ENCODE measurements around the gene PIM3.

PIM3 gene

DNA sequence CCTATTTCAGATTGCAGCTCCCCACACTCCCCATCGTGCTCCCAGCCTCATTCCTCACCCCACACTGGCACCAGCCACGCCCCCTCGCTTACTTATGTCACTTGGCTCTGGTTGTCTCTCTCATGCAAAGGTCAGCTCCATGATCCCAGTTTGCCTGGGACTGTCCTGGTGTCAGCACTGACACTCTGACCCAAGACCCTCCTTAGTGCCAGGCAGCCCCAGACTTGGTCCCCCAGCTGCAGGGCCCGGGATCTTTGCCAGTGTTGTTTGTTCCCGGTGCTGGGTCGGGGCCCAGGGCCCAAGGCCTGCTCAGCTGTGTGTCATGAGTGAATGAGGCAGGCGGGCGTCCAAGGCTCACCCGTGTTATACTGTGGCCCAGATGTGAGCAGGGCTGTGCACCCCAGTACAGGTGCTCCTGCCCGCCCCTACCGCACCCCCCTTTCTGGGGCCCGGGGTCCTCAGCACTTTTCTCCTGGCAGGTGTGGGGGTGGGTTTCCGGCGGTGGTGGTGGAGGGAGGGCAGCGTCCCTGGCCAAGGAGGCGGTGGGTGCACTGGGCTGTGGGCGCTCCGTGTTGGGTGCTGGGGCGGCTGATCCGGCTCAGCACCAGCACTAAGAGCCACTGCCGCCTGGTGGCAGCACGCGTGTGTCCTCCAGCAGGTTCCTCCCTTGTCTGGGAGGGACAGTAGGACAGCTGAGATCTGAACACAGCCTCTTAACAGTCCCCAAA lies 32.5 kb downstream of the PIM3 start:
- DNase-seq: peak; percentile 73

DNA sequence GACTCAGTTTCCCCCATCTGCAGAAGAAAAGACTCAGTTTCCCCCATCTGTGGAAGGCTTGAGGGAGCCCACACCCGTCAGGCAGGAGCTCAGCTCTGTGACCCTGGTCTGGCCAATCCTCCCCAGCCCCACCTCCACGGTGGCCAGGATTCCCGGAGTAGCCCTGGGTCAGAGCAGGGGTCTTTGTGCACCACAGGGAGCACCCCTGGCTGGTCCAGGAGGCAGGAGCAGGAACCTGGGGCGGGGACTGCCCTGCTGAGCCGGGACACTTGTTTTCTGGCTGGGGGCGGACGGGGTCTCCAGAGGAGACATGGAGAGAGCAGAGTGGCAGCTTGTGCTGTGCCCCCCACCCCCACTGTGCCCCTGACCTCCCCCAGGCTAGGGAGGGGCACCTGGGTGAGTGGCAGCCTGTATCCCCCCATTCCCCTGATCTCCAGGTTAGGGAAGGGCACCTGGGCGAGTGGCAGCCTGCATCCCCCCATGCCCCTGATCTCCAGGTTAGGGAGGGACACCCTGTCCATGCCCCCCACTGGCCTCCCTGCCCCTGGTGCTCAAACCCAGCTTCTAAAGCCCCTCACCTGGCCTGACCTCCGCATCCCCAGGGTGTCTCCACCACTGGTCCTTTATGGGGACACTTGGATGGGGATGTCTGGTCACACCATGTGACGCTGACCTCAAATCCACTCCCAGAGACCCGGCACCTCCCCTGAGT lies 33.2 kb downstream of the PIM3 start:
- no peak for DNase-seq

DNA sequence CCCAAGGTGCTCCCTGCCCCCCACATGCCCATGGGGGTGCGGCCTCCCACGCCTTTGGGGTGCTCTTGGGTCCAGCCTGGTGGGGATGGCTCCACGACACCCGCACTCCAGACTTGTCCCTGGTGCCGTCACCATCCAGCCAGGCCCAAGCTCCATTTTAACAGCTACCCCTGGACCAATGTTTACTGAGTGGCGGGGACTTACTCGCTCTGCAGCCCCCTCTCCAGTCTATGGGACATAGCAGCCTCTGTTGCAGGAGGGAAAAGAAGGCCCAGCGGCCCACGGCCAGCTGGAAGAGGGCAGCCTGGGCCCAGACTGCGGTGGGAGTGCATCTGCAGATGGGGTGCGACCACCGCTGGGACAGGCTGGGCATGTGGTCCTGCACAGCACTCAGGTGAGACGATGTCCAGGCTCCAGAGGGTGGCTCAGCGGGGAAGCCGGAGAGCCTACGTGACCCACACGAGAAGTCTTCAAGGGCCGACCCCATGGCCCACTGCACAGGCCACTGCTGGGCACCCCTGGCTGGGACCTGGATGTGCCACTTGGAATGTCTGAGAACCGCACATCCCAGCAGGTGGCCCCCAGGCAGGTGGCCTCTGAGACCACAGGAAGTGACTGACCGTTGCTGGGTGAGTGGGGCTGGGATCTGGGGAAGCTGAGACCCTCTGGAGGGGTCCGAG lies 33.9 kb downstream of the PIM3 start:
- DNase-seq: no peak

DNA sequence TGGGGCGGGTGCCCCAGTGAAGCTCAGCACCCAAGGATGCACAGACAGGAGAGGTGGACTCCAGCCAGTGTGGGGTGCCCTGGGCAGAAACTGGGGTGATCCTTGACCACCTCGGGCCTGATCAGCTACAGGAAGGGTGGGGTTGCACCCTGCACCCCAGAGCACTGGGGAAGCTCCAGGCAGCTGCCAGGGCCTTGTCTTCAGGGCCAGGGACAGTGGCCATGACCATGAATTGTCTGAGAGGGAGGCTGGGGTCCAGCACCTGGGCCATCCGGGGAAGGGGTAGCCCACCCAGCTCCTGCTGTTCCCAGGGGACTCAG lies 34.4 kb downstream of the PIM3 start:
- DNase-seq: no peak

DNA sequence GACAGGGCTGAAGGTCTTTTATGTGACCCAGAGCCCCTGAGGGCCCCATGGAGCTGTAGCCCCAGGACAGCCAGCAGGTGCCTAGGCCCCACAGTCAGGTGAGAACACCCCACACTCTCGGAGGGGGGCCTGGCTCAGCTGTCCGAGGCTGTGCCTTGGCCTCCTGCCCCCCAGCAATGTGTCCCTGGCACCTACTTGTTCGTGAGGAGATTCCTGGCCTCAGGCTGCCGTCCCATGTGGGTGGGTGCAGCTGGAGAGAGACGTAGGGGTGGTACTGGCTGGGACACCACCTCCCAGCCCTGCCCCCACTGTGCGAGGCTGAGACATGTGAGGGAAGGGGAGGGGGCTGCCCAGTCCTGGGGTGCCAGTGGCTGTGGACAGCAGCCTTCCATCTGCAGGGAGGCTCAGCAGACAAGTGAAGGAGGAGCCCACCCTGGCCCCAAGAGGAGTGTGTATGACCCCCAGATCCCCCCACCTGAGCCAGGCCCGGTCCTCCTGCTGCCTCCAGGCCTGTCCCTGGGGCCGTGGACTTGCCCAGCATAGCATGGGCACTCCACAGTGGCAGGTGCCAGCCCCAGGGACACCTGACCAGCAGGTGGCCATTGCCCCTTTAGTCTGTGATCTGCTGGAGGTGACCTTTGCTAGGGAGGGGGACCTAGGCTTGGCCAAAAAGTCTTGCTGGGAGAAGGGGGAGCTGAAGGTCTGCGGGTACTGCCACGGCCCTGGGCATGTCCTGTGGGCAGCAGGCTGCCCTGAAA lies 35.0 kb downstream of the PIM3 start:
- DNase-seq: no peak

DNA sequence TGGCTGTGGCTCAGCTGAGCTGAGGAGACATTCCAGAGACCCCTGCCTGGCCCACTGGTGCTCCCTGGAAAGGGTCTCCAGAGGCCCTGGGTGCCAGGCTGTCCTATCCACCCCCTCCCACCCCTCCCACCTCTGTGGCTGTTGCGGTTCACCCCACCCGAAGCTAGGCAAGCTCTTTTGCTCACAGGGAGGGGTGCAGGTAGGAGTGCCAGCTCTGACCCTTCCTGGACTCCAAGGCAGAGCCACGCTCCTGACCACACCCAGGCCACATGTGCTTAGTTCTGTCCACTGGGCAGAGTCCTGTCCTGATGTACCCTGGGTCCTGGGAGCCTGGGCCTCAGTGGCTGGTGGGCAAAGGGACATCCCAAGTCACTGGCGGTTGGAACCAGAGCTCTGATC lies 35.5 kb downstream of the PIM3 start:
- no peak for DNase-seq

DNA sequence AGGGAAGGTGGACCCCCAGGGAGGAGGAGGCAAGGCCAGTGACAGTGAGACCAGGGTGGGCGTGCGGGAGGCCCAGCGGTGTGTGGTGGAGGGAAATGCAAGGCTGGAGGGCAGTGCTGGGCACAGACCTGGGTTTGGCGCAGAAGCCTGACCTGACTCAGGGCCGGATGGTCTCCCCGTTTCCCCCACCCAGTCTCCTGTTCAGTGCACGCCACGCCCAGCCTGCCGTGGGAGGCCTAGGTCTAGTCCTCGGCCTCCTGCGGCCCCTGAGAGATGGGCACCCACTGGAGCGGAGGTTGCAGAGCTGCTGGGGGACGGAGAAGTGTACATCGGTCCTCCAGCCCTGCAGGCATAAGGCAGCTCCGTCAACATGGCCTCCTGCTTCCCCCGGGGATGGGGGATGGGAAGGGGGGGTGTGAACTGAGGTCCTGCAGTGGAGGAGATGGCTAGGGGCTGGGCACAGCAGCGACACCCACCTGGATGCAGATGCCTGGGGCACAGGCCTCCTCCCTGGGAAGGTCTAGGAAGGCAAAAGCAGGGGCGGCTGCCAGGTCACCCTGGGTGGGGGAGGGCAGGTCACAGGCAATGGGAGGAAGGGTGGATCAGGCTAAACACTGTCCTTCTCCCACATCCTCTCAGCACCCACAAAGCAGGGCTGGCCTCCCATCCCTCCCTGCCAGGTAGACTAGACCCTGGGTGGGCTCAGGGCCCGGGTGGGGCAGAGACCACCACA lies 36.1 kb downstream of the PIM3 start:
- no peak for DNase-seq

DNA sequence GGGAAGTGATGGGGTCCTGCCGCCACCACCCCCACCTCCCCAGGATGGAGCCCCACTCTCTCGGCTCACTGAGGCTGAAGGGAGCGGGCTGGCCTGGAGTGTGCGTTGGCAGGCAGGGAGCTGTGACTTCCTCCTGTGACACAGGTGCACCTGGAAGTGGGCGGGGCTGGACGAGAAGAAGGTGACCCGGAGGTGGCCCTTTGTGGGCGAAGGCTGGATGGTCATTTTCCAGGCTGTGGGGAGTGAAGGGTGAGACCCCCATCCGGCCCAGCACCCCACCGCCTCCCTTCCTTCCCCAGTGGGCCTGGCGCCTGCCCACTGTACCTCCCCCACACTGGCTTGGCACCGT lies 36.7 kb downstream of the PIM3 start:
- DNase-seq: no peak

DNA sequence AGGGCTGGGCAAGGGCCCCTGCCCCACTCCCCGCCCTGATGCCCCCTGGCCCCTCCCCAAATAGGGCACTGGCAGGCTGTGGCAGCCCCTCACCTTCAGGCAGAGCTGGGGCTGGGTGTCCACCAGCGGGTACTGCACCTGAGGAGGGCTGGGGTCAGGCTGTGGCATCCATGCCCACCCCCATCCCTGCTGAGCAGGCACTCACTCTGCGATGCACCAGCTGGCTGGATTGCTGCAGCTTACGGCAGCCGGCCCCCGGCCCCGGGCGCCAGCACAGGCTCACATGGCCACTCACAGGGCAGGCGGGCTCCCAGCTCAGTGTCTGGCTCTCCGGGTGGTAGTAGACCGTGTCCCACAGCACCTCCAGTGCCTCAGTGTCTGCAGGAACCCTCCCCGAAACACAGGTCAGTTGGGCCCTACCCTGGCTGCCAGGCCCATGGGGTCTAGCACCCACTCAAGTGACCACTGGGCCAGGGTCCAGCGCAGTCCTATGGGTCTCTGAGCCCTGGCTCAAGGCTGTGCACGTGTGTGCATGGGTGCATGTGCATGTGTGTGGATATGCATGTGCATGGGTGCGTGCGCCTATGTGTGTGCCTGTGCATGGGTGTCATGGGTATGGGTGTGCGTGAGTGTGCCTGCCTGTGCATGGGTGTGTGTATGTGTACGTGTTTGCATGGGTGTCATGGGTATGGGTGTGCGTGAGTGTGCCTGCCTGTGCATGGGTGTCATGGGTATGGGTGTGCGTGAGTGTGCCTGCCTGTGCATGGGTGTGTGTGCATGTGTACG lies 37.6 kb downstream of the PIM3 start:
- DNase-seq: no peak

DNA sequence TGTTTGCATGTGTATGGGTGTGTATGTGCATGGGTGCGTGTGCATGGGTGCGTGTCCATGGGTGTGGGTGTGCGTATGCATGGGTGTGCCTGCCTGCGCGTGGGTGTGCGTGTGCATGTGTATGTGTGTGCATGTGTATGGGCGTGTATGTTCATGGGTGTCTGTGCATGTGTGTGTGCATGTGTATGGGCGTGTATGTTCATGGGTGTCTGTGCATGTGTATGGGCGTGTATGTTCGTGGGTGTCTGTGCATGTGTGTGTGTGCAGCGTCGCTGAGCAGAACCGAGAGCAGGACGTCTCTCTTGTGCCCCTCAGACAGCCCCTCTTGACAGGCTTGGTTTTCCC lies 38.1 kb downstream of the PIM3 start:
- DNase-seq: no peak

DNA sequence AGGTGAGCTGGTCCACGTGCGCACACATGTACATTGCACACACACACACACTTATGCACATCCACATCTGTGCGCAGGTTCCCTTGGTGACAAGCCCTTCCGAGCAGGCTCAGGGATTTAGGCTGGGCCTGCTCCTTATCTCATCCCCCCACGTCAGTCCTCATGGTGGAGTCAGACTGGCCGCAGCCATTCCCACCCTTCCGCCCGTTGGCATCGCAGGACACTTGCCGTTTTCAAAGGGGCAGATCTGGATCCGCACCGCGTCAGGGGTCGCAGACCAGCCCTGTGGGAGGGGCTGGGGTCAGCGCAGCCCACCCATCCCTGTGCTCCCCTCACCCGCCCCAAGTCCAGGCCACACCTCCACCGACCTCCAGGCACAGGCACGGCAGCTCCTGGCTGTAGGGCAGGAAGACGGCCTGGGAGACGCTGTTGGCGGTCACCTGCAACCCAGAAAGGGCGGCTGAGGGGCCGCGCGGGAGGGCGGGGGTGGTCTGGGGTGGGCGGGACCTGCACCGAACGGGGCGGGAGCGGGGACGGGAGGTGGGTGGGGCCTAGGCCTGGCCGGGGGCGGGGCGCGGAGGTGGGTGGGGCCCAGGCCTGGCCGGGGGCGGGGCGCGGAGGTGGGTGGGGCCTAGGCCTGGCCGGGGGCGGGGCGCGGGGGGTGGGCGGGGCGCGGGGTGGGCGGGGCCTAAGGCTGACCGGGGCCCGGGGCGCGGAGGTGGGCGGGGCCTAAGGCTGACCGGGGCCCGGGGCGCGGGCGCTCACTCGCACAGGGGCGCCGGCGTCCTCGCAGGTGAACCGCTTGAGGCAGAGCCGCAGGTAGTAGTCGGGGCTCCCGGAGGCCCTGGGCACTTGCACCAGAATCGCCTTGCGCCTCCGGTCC lies 38.7 kb downstream of the PIM3 start:
- no peak for DNase-seq

DNA sequence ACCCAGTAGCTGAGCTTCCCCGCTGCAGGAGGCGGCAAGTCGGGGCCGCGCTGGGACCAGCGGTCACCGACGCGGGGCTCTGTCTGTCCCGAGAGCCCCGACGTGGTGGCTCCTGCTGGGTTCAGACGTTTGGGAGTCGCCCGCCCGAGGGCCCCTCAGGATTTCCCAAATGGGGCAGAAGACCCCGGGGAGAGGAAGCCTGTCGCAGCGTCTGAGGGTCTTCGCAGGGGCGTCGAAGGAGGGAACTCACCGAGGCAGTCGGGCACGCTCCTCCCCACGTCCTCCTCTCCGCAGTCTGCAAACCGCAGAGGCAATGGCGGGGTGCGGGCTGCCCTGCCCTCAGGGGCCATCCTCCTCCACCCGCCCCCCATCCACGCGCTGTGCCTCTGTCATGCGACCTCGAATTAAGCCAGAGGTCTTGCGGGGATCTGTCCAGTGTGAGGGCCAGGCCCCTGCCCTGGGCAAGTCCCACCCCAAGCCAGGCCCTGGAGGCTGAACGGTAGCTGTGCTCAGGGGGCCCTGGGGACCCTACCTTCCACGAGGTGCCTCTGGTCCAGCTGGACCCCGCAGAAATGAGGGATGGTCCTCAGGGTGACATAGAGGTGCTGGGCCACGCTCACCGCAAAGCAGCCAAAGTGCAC lies 39.5 kb downstream of the PIM3 start:
- DNase-seq: no peak

DNA sequence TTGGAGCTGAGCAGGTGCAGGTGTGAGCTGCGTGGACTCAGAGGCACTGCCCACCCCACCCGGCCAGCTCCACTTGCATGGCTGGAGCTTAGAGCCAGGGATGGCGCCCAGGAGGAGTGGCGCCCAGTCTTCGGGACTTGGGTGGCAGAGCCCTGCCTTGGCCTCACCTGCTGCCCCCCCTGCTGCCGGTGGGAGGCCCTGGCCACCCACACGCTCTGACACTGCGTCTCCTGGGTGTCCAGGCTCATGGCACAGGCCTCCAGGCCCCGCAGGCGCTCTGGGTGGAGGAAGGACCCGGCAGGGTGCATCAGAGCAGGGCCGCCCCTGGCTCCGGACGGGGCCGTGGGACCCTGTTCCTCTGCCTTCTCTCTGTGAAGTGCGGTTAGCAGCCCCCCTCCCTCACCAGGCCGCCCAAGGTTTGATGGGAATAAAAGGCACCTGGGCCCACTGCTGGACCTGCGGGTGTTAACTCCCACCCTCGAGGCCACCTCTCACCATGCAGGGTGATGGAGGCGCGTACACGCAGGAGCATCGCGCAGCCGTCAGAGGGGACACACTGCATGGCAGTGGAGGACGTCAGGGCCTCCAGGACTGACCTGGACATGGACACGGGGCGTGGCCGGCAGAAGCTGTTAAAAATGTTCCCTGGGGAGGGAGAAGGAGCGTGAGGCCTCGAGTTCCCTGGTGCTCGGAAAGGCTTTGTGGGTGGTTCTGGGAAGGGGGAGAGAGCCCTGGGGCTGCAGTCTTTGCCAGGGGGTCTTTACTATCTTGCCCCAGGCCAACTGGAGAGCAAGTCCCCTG lies 40.2 kb downstream of the PIM3 start:
- DNase-seq: no peak

DNA sequence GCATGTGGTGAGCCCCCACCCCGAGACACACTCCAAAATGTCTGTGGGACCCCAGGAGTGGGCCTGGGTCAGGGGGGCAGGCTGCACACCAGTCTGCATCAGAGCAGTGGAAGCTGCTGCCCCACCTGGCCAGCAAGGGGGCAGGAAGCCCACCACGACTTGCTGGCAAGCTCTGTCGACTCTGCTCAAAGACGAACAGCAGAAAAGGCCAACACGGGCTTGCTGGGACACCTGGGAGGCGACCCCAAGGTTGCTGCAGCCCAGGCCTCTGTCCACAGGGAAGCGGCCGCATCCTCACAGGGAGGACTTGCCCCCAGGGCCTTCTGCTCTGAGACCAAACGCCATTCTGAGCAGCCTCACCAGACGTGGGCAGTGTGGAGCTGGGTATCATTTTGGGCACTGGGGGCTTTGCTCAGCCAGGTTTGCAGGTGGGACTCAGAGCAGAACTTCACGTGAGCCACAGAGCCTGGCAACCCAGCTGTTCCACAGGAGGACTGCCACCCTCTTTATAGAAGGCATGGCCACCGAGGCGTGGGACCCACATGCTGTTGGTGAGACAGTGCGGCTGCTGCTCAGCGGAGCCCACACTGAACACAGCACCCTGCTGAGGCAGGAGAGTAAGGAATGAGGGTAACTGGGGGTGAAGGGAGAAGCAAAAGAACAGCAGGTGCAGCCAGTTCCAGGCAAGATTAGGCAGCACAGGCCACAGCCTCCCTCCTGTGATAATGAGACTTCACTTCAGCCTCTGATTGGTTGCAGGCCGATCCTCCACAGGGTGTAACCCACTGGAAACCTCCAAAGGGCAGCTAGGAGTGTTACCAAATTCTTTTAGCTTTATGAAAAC lies 41.0 kb downstream of the PIM3 start:
- no peak for DNase-seq

DNA sequence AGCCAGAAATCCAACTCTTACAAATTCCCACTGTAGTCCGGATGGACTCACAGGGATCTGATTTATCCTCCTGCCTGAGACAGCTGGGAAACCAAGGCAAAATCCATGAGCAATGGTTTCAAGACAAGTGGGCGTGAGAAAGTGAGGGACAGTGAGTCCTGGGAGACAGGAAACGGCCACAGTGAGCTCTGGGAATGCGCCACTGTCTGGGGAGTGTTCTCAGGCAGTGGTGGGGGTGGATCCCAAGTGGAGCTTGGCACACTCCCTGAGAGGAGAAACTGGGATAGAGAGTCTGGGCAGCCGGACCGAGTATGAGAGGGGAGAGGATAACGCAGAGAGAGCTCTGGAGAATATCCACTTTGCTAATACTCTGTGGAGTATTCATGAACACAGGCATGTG lies 42.2 kb downstream of the PIM3 start:
- DNase-seq: no peak

DNA sequence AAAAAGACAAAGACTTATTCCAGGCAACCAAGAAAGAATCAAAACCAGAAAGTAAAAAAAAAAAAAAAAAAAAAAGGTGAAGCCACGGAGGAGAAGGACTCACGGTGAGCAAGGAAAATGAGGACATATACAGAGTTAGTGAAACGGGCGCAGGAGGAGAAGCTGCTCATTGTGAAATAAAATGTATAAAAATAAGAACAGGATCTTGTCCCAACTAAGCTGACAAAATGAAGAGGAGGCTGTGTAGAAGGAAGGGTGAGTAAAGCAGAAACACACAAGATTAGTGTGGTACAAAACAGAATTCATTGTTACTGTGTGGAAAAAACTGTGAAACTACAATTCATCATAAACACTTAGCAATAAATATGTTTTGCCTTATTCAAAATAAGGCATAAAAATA lies 44.3 kb downstream of the PIM3 start:
- DNase-seq: no peak

DNA sequence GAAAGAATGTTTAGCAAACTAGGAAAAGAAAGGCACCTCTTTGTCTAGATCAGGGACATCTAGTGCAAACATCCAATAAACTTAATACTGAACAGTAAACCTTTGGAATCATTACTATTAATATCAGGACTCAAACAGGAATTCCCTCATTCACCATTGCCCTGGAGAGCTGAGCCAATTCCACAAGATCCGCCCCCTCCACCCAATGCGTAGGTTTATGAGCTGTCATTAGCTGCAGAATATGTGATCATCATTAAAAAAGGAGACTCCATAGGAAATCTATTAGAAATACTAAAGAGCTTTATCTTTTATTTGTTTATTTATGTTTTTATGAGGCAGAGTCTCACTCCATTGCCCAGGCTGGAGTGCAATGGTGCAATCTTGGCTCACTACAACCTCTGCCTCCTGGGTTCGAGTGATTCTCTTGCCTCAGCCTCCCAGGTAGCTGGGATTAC lies 46.5 kb downstream of the PIM3 start:
- no peak for DNase-seq

DNA sequence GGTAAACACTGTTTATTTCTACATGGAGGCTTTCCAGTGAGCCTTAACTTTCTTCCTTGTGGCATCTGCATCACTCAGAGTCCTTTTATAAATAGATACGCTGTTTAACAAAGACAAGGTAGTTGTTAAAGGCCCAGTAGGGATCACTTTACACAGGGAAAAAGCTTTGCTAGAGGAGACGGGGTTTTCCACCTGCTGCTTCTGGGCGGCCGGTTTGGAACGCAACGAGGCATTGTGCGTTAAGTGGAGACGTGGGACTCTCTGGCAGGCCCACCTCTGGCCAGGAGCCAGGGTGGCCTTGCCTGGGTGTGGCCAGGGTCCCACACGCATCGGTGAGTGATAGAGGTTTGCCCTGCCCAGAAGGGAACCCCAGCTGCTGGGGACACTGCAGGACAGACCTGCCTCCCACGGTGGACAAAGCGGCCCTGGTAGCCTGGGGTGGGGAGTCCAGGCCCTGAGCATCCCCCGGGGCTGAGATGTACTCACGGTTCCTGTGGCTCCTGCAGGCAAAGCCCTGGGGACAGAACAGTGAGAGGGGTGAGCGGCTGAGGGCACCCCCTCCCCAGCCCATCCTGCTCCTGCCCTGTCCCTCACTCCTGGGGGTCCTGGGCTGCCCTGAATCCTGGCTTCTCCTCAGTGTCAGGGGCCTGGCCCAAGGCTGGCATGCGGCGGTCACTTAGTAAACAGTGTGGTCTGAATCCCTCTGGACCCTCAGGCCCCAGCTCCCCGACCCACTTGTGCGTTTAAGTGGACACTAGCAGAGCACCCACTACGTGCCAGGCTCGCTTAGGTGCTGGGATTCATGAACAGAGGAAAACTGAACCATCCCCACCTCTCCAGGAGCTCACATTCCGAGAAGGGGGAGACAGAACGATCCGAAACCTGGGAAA lies 47.8 kb downstream of the PIM3 start:
- no peak for DNase-seq
